H9 (cell line): ENCODE measurements around the gene DEFB112. TPM values are rescaled to one million over a fixed set of nuclear protein-coding genes. Genes with fewer than 3 reads are reported as not detected.

Experiments
- DNase-seq: peaks from one replicate; pipeline ENCODE4 v3.0.0-alpha.2; 2017
- H2AFZ ChIP-seq: one replicate; pipeline ENCODE4 v1.6.1; 2013; ENCODE audit warnings: mild to moderate bottlenecking, low read length, control low read depth, moderate library complexity
- H2AK5ac ChIP-seq: 2 replicates; pipeline ENCODE4 v1.6.1; 2013; ENCODE audit warnings: low read length, control low read depth, mixed read lengths; ENCODE audit not compliant: insufficient read length
- H2BK120ac ChIP-seq: one replicate; pipeline ENCODE4 v1.6.1; 2013; ENCODE audit warnings: low read depth, mild to moderate bottlenecking, low read length, control low read depth, inconsistent platforms; ENCODE audit not compliant: poor library complexity, severe bottlenecking
- H2BK12ac ChIP-seq: 2 replicates; pipeline ENCODE4 v1.6.1; 2013; ENCODE audit warnings: low read length, control low read depth, mixed read lengths, low read depth; ENCODE audit not compliant: insufficient read length
- H2BK15ac ChIP-seq: 2 replicates; pipeline ENCODE4 v1.6.1; 2013; ENCODE audit warnings: low read depth, low read length, control low read depth
- H2BK20ac ChIP-seq: one replicate; pipeline ENCODE4 v1.6.1; 2013; ENCODE audit warnings: low read depth, mild to moderate bottlenecking, low read length, control low read depth, inconsistent platforms; ENCODE audit not compliant: poor library complexity, severe bottlenecking
- H2BK5ac ChIP-seq: 2 replicates; pipeline ENCODE4 v1.6.1; 2013; ENCODE audit warnings: low read length, control low read depth, mixed read lengths; ENCODE audit not compliant: insufficient read length
- H3K14ac ChIP-seq: 2 replicates; pipeline ENCODE4 v1.6.1; 2013; ENCODE audit warnings: low read length, control low read depth; ENCODE audit not compliant: insufficient read depth
- H3K18ac ChIP-seq: 2 replicates; pipeline ENCODE4 v1.6.1; 2013; ENCODE audit warnings: low read depth, mild to moderate bottlenecking, mixed read lengths, low read length, control low read depth; ENCODE audit not compliant: insufficient read length
- H3K23ac ChIP-seq: 2 replicates; pipeline ENCODE4 v1.6.1; 2013; ENCODE audit warnings: low read length, control low read depth, mixed read lengths, low read depth; ENCODE audit not compliant: insufficient read length
- H3K23me2 ChIP-seq: 2 replicates; pipeline ENCODE4 v1.6.1; 2013; ENCODE audit warnings: low read depth, mild to moderate bottlenecking, mixed read lengths, low read length, control low read depth; ENCODE audit not compliant: insufficient read length, poor library complexity, severe bottlenecking
- H3K27ac ChIP-seq: 2 replicates; pipeline ENCODE4 v1.5.1; 2013; ENCODE audit warnings: low read length, control low read depth, mixed read lengths, low read depth; ENCODE audit not compliant: insufficient read length
- H3K27me3 ChIP-seq: 2 replicates; pipeline ENCODE4 v1.6.1; 2013; ENCODE audit warnings: low read length, control low read depth, inconsistent platforms; ENCODE audit not compliant: insufficient read depth
- H3K4ac ChIP-seq: 2 replicates; pipeline ENCODE4 v1.6.1; 2013; ENCODE audit warnings: low read depth, mild to moderate bottlenecking, control low read depth, inconsistent platforms, low read length, moderate library complexity
- H3K4me1 ChIP-seq: 2 replicates; pipeline ENCODE4 v1.6.1; 2013; ENCODE audit warnings: low read length, control low read depth, inconsistent platforms; ENCODE audit not compliant: insufficient read depth
- H3K4me2 ChIP-seq: 2 replicates; pipeline ENCODE4 v1.6.1; 2013; ENCODE audit warnings: low read length, control low read depth, mixed read lengths; ENCODE audit not compliant: insufficient read length, insufficient read depth
- H3K56ac ChIP-seq: 2 replicates; pipeline ENCODE4 v1.6.1; 2013; ENCODE audit warnings: low read depth, mild to moderate bottlenecking, mixed read lengths, low read length, control low read depth; ENCODE audit not compliant: insufficient read length
- H3K79me1 ChIP-seq: 2 replicates; pipeline ENCODE4 v1.6.1; 2013; ENCODE audit warnings: low read depth, mild to moderate bottlenecking, moderate library complexity, low read length, control low read depth, inconsistent platforms; ENCODE audit not compliant: insufficient read depth, poor library complexity, severe bottlenecking
- H3K79me2 ChIP-seq: 2 replicates; pipeline ENCODE4 v1.6.1; 2013; ENCODE audit warnings: low read length, control low read depth, inconsistent platforms; ENCODE audit not compliant: insufficient read depth
- H3K9ac ChIP-seq: 2 replicates; pipeline ENCODE4 v1.6.1; 2013; ENCODE audit warnings: low read length, control low read depth, mixed read lengths; ENCODE audit not compliant: insufficient read length; ENCODE audit errors: extremely low read depth
- H3K9me3 ChIP-seq: one replicate; pipeline ENCODE4 v1.6.1; 2013; ENCODE audit warnings: low read depth, low read length, inconsistent platforms; ENCODE audit not compliant: control insufficient read depth
- H3T11ph ChIP-seq: one replicate; pipeline ENCODE4 v1.6.1; 2013; ENCODE audit warnings: mild to moderate bottlenecking, low read length, control low read depth, inconsistent platforms
- H4K20me1 ChIP-seq: one replicate; pipeline ENCODE4 v1.6.1; 2013; ENCODE audit not compliant: control insufficient read depth, insufficient read length, insufficient read depth
- H4K5ac ChIP-seq: 2 replicates; pipeline ENCODE4 v1.6.1; 2013; ENCODE audit warnings: low read depth, mild to moderate bottlenecking, mixed read lengths, low read length, control low read depth; ENCODE audit not compliant: insufficient read length
- H4K8ac ChIP-seq: replicated peaks from 2 replicates; pipeline ENCODE4 v1.6.1; 2013; ENCODE audit warnings: low read length, control low read depth, mixed read lengths, low read depth; ENCODE audit not compliant: insufficient read length
- H4K91ac ChIP-seq: 2 replicates; pipeline ENCODE4 v1.6.1; 2013; ENCODE audit warnings: low read depth, mild to moderate bottlenecking, moderate library complexity, mixed read lengths, low read length, control low read depth; ENCODE audit not compliant: insufficient read length
- H3K27ac Mint-ChIP-seq, 3 experiments: 2 replicates in 2 of 3; 3 replicates in 1 of 3; pipeline ENCODE4 v1.8.0; 2020 to 2021; ENCODE audit warnings: mixed read lengths in 3 of 3, mild to moderate bottlenecking in 1 of 3, moderate library complexity in 1 of 3
- H3K27me3 Mint-ChIP-seq: 2 replicates; pipeline ENCODE4 v1.8.0; 2021; ENCODE audit warnings: low read depth, mild to moderate bottlenecking, moderate library complexity, mixed read lengths
- H3K36me3 Mint-ChIP-seq, 3 experiments: 2 replicates in 2 of 3; 3 replicates in 1 of 3; pipeline ENCODE4 v1.8.0; 2020 to 2021; ENCODE audit warnings: low read depth in 3 of 3, mixed read lengths in 3 of 3; ENCODE audit not compliant: insufficient read depth in 1 of 3
- H3K4me1 Mint-ChIP-seq, 2 experiments: 2 replicates each; pipeline ENCODE4 v1.8.0; 2020; ENCODE audit warnings: mixed read lengths in 2 of 2
- H3K4me3 Mint-ChIP-seq, 2 experiments: 2 replicates in 1 of 2; 3 replicates in 1 of 2; pipeline ENCODE4 v1.8.0; 2020 to 2021; ENCODE audit warnings: mild to moderate bottlenecking in 2 of 2, mixed read lengths in 2 of 2, moderate library complexity in 1 of 2
- H3K9me3 Mint-ChIP-seq, 2 experiments: 2 replicates in 1 of 2; 3 replicates in 1 of 2; pipeline ENCODE4 v1.8.0; 2020; ENCODE audit warnings: mild to moderate bottlenecking in 2 of 2, mixed read lengths in 2 of 2, moderate library complexity in 1 of 2
- CTCF ChIP-seq: fragments of 200-600 bp; sonication (generic); conservative IDR thresholded peaks from 3 replicates; pipeline ENCODE4 v1.8.0; 2021; ENCODE audit warnings: antibody characterized with exemption, mild to moderate bottlenecking
- WGBS: extraction: QIAGEN DNeasy Blood & Tissue Kit; methylation state at CpG from one replicate; pipeline ENCODE4 v1.1.7; 2013; ENCODE audit warnings: missing lambda C conversion rate, low lambda C conversion rate, mixed read lengths; ENCODE audit not compliant: insufficient read length; ENCODE audit errors: extremely low coverage; 5-methylcytosine and 5-hydroxymethylcytosine counted together
- total RNA-seq: library from RNA; stranded (reverse); gene quantifications from 2 replicates; pipeline ENCODE4 v1.2.1, GENCODE V29; 2021

Gene DEFB112
- total RNA-seq, 1 experiment from 2014 or later, result not detected

- no CpG with 5 or more reads among the region's 3 CpGs for WGBS
- H3K27ac ChIP-seq, result no peak overlapping the region
Observed at GRCh38 chr6:50047026-50047425, 2.7 kb downstream of the DEFB112 start.

More at GRCh38 chr6:50047026-50047425, 2.7 kb downstream of the DEFB112 start:
- no peaks in the 10 kb centered on the region for H3K9me3 ChIP-seq
- H2BK20ac ChIP-seq, result no peak overlapping the region
- H3K9ac ChIP-seq, result no peak overlapping the region
- H4K5ac ChIP-seq, result no peak overlapping the region
- no peak overlapping the region for H3K4me2 ChIP-seq
- TF ChIP-seq CTCF, result no peak
- H3K14ac ChIP-seq, result no peak overlapping the region
- H3K4me1 Mint-ChIP-seq, result no peaks in the 10 kb centered on the region
- no peak overlapping the region for H2BK120ac ChIP-seq
- no peak overlapping the region for H2BK15ac ChIP-seq
- no peak overlapping the region for H2BK12ac ChIP-seq
- no peak overlapping the region for H4K91ac ChIP-seq
- no peak overlapping the region for H2AK5ac ChIP-seq
- no peaks in the 10 kb centered on the region for H3K27me3 ChIP-seq
- no peaks in the 10 kb centered on the region for H3K27me3 Mint-ChIP-seq
- DNase-seq, result no peak
- H3K56ac ChIP-seq, result no peak overlapping the region
- H3K79me2 ChIP-seq, result no peaks in the 10 kb centered on the region
- H3K4me3 Mint-ChIP-seq, result no peak overlapping the region
- no peaks in the 10 kb centered on the region for H3K36me3 Mint-ChIP-seq
- H3K23ac ChIP-seq, result no peak overlapping the region
- no peaks in the 10 kb centered on the region for H4K20me1 ChIP-seq
- H3K4ac ChIP-seq, result no peak overlapping the region
- H3K18ac ChIP-seq, result no peak overlapping the region
- no peaks in the 10 kb centered on the region for H3K9me3 Mint-ChIP-seq
- no peaks in the 10 kb centered on the region for H3K4me1 ChIP-seq
- no peak overlapping the region for H2BK5ac ChIP-seq
- H3T11ph ChIP-seq, result no peak overlapping the region
- H3K23me2 ChIP-seq, result no peaks in the 10 kb centered on the region
- no peaks in the 10 kb centered on the region for H3K79me1 ChIP-seq
- no peak overlapping the region for H3K27ac Mint-ChIP-seq
- H4K8ac ChIP-seq, result no peak overlapping the region
- H2AFZ ChIP-seq, result no peak overlapping the region
